Panc1 (cell line): ENCODE results near the gene RPL28.

Experiments
- CTCF ChIP-seq: fragments of 450-650 bp; IDR thresholded peaks from 2 replicates; pipeline ENCODE4 v1.5.1; 2017; ENCODE audit warnings: mild to moderate bottlenecking
- POLR2AphosphoS5 ChIP-seq: IDR thresholded peaks from 2 replicates; pipeline ENCODE4 v1.6.1; 2012; ENCODE audit warnings: mild to moderate bottlenecking, low read depth, low read length, moderate library complexity
- SIN3A ChIP-seq: IDR thresholded peaks from 2 replicates; pipeline ENCODE4 v1.6.1; 2012; ENCODE audit warnings: low read depth, mild to moderate bottlenecking, low read length, moderate library complexity, borderline replicate concordance; ENCODE audit not compliant: insufficient read depth
- TCF7L2 ChIP-seq: IDR thresholded peaks from 2 replicates; pipeline ENCODE4 v1.6.1; 2011; ENCODE audit warnings: mild to moderate bottlenecking, low read depth, low read length, inconsistent platforms
- TF ChIP-seq, protein P1 (sequence below), 2 experiments: IDR thresholded peaks; 2 replicates each; pipeline ENCODE4 v1.6.1; 2011 to 2012; ENCODE audit warnings: low read depth in 2 of 2, control low read depth in 1 of 2, low read length in 1 of 2, mild to moderate bottlenecking in 1 of 2, moderate library complexity in 1 of 2; ENCODE audit not compliant: insufficient read depth in 1 of 2

- peak; percentile 59 for TF ChIP-seq POLR2AphosphoS5
- TF ChIP-seq CTCF = no peak
- peak; percentile 82 for TF ChIP-seq TCF7L2
- TF ChIP-seq SIN3A = 0 out of 2 replicates have a peak, but pooled peaks have one; percentile 23
- TF ChIP-seq, protein P1, sequence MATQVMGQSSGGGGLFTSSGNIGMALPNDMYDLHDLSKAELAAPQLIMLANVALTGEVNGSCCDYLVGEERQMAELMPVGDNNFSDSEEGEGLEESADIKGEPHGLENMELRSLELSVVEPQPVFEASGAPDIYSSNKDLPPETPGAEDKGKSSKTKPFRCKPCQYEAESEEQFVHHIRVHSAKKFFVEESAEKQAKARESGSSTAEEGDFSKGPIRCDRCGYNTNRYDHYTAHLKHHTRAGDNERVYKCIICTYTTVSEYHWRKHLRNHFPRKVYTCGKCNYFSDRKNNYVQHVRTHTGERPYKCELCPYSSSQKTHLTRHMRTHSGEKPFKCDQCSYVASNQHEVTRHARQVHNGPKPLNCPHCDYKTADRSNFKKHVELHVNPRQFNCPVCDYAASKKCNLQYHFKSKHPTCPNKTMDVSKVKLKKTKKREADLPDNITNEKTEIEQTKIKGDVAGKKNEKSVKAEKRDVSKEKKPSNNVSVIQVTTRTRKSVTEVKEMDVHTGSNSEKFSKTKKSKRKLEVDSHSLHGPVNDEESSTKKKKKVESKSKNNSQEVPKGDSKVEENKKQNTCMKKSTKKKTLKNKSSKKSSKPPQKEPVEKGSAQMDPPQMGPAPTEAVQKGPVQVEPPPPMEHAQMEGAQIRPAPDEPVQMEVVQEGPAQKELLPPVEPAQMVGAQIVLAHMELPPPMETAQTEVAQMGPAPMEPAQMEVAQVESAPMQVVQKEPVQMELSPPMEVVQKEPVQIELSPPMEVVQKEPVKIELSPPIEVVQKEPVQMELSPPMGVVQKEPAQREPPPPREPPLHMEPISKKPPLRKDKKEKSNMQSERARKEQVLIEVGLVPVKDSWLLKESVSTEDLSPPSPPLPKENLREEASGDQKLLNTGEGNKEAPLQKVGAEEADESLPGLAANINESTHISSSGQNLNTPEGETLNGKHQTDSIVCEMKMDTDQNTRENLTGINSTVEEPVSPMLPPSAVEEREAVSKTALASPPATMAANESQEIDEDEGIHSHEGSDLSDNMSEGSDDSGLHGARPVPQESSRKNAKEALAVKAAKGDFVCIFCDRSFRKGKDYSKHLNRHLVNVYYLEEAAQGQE (IDR thresholded peaks at IDR 0.05; ENCODE audit: insufficient read depth in 1 of 2, low read depth in 2 of 2, low read length in 1 of 2) = no peak
These were observed 46.4 kb upstream of the RPL28 start, which contains the start of gene KMT5C for GRCh38 chr19:55339105-55339888.
